Stomach (tissue), 9 donors: ENCODE data around the gene PKD2. TPM values are rescaled to one million over a fixed set of nuclear protein-coding genes. Genes with fewer than 3 reads are reported as not detected.

ENCODE experiments used
- DNase-seq, 2 donors: peaks; one replicate each; pipeline versions ENCODE4 v3.0.0 to v3.0.0-alpha.2; 2013 to 2019
- H3K27ac ChIP-seq, 5 donors: fragments of 200-600 bp in 4 of 5; sonication (generic) in 4 of 5; one replicate each; pipeline ENCODE4 v1.5.1; 2013 to 2019; ENCODE audit warnings: mild to moderate bottlenecking in 1 of 5, moderate library complexity in 1 of 5
- H3K27me3 ChIP-seq, 3 donors: fragments of 200-600 bp; sonication (generic); one replicate each; pipeline ENCODE4 v1.5.1; 2017 to 2019; ENCODE audit warnings: mixed run types in 1 of 3
- H3K36me3 ChIP-seq, 4 donors: fragments of 200-600 bp; sonication (generic); 1 replicate in 3 of 4; 2 replicates in 1 of 4; pipeline ENCODE4 v1.5.1; 2016 to 2019
- H3K4me1 ChIP-seq, 4 donors: fragments of 200-600 bp; sonication (generic); one replicate each; pipeline ENCODE4 v1.5.1; 2016 to 2019
- H3K4me3 ChIP-seq, 4 donors: fragments of 200-600 bp; sonication (generic) in 3 of 4; one replicate each; pipeline ENCODE4 v1.5.1; 2016 to 2019; ENCODE audit warnings: mild to moderate bottlenecking in 1 of 4
- H3K9me3 ChIP-seq, 4 donors: fragments of 200-600 bp; sonication (generic); one replicate each; pipeline ENCODE4 v1.5.1; 2016 to 2019
- EP300 ChIP-seq: sonication (generic); formaldehyde crosslinking; IDR thresholded peaks from one replicate; pipeline ENCODE4 v1.6.1; 2017; ENCODE audit warnings: antibody characterized with exemption
- POLR2A ChIP-seq, 4 donors: fragments of 450-650 bp; IDR thresholded peaks; one replicate each; pipeline ENCODE4 v1.6.1; 2016; ENCODE audit warnings: antibody characterized with exemption in 4 of 4, control low read depth in 2 of 4, mild to moderate bottlenecking in 1 of 4, moderate library complexity in 1 of 4
- POLR2AphosphoS5 ChIP-seq, 3 donors: sonication (generic); formaldehyde crosslinking; IDR thresholded peaks; one replicate each; pipeline ENCODE4 v1.6.1; 2016; ENCODE audit warnings: antibody characterized with exemption in 3 of 3
- WGBS, 5 donors: extraction: QIAGEN DNeasy Blood & Tissue Kit in 3 of 5; methylation state at CpG; one replicate each; pipeline versions ENCODE4 v1.1.5 to v1.1.7; 2013 to 2018; 5-methylcytosine and 5-hydroxymethylcytosine counted together
- intact Hi-C: fragments of 100-400 bp; cut with DNase I; formaldehyde crosslinking; loops from one replicate; pipeline ENCODE4 v1.15.1; 2023; ENCODE audit warnings: low total_unique reads
- polyA plus RNA-seq, 3 donors: library from polyadenylated mRNA; stranded (reverse); fragments of 200-250 nt; gene quantifications; one replicate each; pipeline ENCODE4 v1.2.3, GENCODE V29; 2013
- total RNA-seq, 5 donors: library from RNA; depleted of rRNA; stranded (reverse); fragments of >200 nt; gene quantifications; one replicate each; pipeline versions ENCODE4 v1.1.0 to v1.2.3, GENCODE V29; 2014 to 2016
- TF ChIP-seq, protein P1 (sequence below), 7 experiments: fragments of 450-650 bp in 4 of 7; fragments of 200-600 bp in 3 of 7; sonication (generic) in 3 of 7; IDR thresholded peaks; one replicate each; pipeline ENCODE4 v1.5.1; 2016 to 2019; ENCODE audit warnings: antibody characterized with exemption in 7 of 7, control low read depth in 2 of 7, mild to moderate bottlenecking in 1 of 7
- donor health status: healthy with polysubstance abuse.
- donor health status: Bipolar disorder and iron deficiency.
- donor health status: healthy.

PKD2 gene
- total and polyA plus RNA-seq, 8 donors = 4.0 to 209 (median 32.7) TPM

DNA sequence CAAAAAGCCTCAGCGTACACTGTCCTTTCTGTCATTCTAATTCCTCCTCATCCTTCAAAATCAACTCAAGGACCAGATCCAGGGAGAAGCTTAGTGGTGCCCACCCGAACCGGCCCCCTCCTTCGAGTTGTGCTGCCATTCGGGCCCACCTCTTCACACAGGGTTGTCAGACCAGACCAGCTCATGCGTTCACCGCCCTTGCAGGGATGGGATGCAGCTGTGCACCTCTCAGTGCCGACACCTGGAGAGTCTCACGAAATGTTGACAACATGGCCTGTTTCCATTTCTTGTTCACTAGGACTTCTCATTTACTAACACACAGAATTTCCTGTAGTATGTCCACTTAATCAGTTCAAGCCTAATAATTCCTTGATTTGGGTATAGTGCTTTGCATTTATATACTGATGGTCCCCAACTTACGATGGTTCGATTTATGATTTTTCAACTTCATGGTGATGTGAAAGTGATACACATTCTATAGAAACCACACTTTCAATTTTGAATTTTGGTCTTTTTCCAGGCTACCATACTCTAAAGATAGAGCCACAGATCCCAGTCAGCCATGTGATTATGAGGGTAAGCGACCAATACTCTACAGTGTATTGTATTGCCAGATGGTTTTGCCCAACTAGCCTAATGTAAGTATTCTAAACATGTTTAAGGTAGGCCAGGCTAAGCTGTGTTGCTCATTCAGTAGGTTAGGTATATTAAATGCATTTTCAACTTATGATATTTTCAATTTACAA lies 23.3 kb downstream of the PKD2 start:
- H3K4me1 ChIP-seq = peaks cover 0 to 21% (median 0%) of the 10 kb centered on the region in 4 donors
- H3K4me3 ChIP-seq = no peak overlapping the region
- no peak for TF ChIP-seq POLR2AphosphoS5 (IDR thresholded peaks at IDR 0.05)
- peaks cover 1 to 36% (median 25%) of the 10 kb centered on the region in 4 donors for H3K36me3 ChIP-seq
- intact Hi-C loops = loop anchor here (10.0 kb wide), 1 partner anchor 484 kb away; no protein-coding TSS in a partner anchor
- H3K9me3 ChIP-seq = peaks cover 0 to 9% (median 4%) of the 10 kb centered on the region in 4 donors
- 82 to 87% (median 85%) methylated on average over 12 of the region's 12 CpGs for WGBS, 5 donors
- no peak for DNase-seq
- no peaks in the 10 kb centered on the region for H3K27me3 ChIP-seq
- H3K27ac ChIP-seq = no peak overlapping the region

DNA sequence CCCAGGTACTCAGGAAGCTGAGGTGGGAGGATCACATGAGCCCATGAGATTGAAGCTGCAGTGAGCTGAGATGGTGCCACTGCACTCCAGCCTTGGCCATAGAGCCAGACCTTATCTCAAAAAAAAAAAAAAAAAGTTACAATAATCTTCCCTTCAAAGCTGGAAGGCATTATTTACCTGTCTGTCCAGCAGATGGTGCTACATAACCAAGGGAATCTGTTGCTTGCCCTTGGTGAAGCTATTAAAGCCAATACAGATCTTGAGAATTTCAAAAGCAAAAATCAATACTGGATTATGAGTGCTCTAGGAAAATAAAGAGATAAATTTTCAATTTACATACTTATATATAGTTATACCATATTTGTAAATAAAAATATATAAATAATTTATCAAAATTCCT lies 25.9 kb downstream of the PKD2 start:
- peak; percentile 31 to 87 for DNase-seq
- Histone ChIP-seq H3K36me3 (peaks cover 17 to 47% (median 41%) of the 10 kb centered on the region in 4 donors), H3K9me3 (no peaks in the 10 kb centered on the region), H3K27ac (no peak overlapping the region), H3K27me3 (no peaks in the 10 kb centered on the region), H3K4me3 (no peak overlapping the region), H3K4me1 (peaks cover 0 to 10% (median 0%) of the 10 kb centered on the region in 4 donors)
- intact Hi-C loops = loop anchor here (10.0 kb wide), 1 partner anchor 481 kb away; no protein-coding TSS in a partner anchor
- no peak for TF ChIP-seq POLR2AphosphoS5 (IDR thresholded peaks at IDR 0.05)
- no peak for TF ChIP-seq POLR2A (IDR thresholded peaks at IDR 0.05)
- TF ChIP-seq EP300 = no peak
- TF ChIP-seq, protein P1, sequence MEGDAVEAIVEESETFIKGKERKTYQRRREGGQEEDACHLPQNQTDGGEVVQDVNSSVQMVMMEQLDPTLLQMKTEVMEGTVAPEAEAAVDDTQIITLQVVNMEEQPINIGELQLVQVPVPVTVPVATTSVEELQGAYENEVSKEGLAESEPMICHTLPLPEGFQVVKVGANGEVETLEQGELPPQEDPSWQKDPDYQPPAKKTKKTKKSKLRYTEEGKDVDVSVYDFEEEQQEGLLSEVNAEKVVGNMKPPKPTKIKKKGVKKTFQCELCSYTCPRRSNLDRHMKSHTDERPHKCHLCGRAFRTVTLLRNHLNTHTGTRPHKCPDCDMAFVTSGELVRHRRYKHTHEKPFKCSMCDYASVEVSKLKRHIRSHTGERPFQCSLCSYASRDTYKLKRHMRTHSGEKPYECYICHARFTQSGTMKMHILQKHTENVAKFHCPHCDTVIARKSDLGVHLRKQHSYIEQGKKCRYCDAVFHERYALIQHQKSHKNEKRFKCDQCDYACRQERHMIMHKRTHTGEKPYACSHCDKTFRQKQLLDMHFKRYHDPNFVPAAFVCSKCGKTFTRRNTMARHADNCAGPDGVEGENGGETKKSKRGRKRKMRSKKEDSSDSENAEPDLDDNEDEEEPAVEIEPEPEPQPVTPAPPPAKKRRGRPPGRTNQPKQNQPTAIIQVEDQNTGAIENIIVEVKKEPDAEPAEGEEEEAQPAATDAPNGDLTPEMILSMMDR (IDR thresholded peaks at IDR 0.05) = peak in 5 of 7 experiments; percentile 51 to 74 (median 64)

- intact Hi-C loops = loop anchor here (5.0 to 10.0 kb wide), 2 partner anchors 172 to 480 kb away; no protein-coding TSS in a partner anchor
- peaks cover 27 to 67% (median 58%) of the 10 kb centered on the region in 4 donors for H3K36me3 ChIP-seq
Observed at GRCh38 chr4:88035292-88035691, 27.9 kb downstream of the PKD2 start.

DNA sequence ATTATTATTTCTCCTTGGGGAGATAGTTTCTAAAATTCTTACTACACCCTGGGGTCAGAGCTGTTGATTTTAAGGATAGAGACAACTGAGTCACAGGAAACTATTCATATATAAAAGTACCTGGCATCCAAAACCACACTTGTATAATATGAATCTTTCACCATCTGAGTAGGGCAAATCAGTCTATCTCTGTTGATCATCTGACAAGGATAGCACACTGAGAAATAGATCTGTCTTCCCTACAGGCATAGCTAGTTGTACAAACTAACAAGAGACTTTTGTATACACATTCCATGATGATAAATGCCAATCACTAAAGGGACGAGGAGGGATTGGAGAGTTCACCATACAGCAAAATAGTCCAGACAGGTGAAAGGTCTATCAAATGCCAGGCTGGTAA lies 30.0 kb downstream of the PKD2 start:
- H3K4me3 ChIP-seq = no peak overlapping the region
- 56 to 89% (median 82%) methylated on average over 1 of the region's 1 CpG for WGBS, 5 donors
- H3K27me3 ChIP-seq = no peaks in the 10 kb centered on the region
- TF ChIP-seq, protein P1 (IDR thresholded peaks at IDR 0.05) = no peak
- TF ChIP-seq EP300 (no peak), POLR2A (IDR thresholded peaks at IDR 0.05) (no peak), POLR2AphosphoS5 (IDR thresholded peaks at IDR 0.05) (no peak)
- no peak for DNase-seq
- intact Hi-C loops = loop anchor here (5.0 to 10.0 kb wide), 2 partner anchors 170 to 477 kb away; no protein-coding TSS in a partner anchor
- no peaks in the 10 kb centered on the region for H3K9me3 ChIP-seq
- peaks cover 0 to 14% (median 10%) of the 10 kb centered on the region in 4 donors for H3K4me1 ChIP-seq
- H3K27ac ChIP-seq = no peak overlapping the region
- peaks cover 38 to 77% (median 73%) of the 10 kb centered on the region in 4 donors for H3K36me3 ChIP-seq

More at GRCh38 chr4:88035292-88035691, 27.9 kb downstream of the PKD2 start:
- H3K27ac ChIP-seq = no peak overlapping the region
- H3K4me1 ChIP-seq = no peaks in the 10 kb centered on the region
- H3K4me3 ChIP-seq = no peak overlapping the region
- TF ChIP-seq EP300 (no peak), POLR2A (IDR thresholded peaks at IDR 0.05) (no peak), POLR2AphosphoS5 (IDR thresholded peaks at IDR 0.05) (no peak)
- TF ChIP-seq, protein P1 (IDR thresholded peaks at IDR 0.05) = no peak
- DNase-seq = no peak
- 85 to 97% (median 92%) methylated on average over 2 of the region's 2 CpGs for WGBS, 5 donors
- no peaks in the 10 kb centered on the region for H3K27me3 ChIP-seq
- H3K9me3 ChIP-seq = no peaks in the 10 kb centered on the region
